ENCODE data around the gene ALOX12B. TPM values are rescaled to one million over a fixed set of nuclear protein-coding genes. Genes with fewer than 3 reads are reported as not detected.
A peak's percentile ranks its signal among the peaks of the same experiment; 100 is the strongest.
"Not testable (repeated sequence)": the region's sequence is repeated elsewhere in the genome, so short reads cannot be mapped to it uniquely, and the experiment has no call there.

The ALOX12B gene
- total RNA-seq, 1 donor, result not detected

GRCh38 chr17:8084250-8084649 lies 3.3 kb downstream of the ALOX12B start:
- DNase-seq (ENCODE audit: low read depth), result no peak
- no peak overlapping the region for H3K4me3 ChIP-seq (ENCODE audit: low read depth, low read length)
- TF ChIP-seq CTCF (IDR thresholded peaks at IDR 0.05; ENCODE audit: insufficient read depth, low read length), result no peak

- TF ChIP-seq CTCF (IDR thresholded peaks at IDR 0.05; ENCODE audit: insufficient read depth, low read length), result no peak
- DNase-seq (ENCODE audit: low read depth), result no peak
- H3K4me3 ChIP-seq (ENCODE audit: low read depth, low read length), result no peak overlapping the region
These were observed 5.2 kb downstream of the ALOX12B start for GRCh38 chr17:8082292-8082691.

- TF ChIP-seq CTCF (IDR thresholded peaks at IDR 0.05; ENCODE audit: insufficient read depth, low read length), result no peak
- no peak overlapping the region for H3K4me3 ChIP-seq (ENCODE audit: low read depth, low read length)
- DNase-seq (ENCODE audit: low read depth), result no peak
These were observed 5.6 kb downstream of the ALOX12B start for GRCh38 chr17:8081876-8082275.

GRCh38 chr17:8080799-8081219 lies 6.7 kb downstream of the ALOX12B start:
- H3K4me3 ChIP-seq (ENCODE audit: low read depth, low read length), result no peak overlapping the region
- no peak for TF ChIP-seq CTCF (IDR thresholded peaks at IDR 0.05; ENCODE audit: insufficient read depth, low read length)
- DNase-seq (ENCODE audit: low read depth), result no peak

- DNase-seq (ENCODE audit: low read depth), result peak; percentile 9
- no peak for TF ChIP-seq CTCF (IDR thresholded peaks at IDR 0.05; ENCODE audit: insufficient read depth, low read length)
- no peak overlapping the region for H3K4me3 ChIP-seq (ENCODE audit: low read depth, low read length)
These were observed 7.2 kb downstream of the ALOX12B start for GRCh38 chr17:8080208-8080798.

GRCh38 chr17:8079291-8080207 lies 8.0 kb downstream of the ALOX12B start:
- DNase-seq (ENCODE audit: low read depth), result peak; percentile 37
- peak overlapping the region; percentile 51 for H3K4me3 ChIP-seq (ENCODE audit: low read depth, low read length)
- peak; percentile 81 for TF ChIP-seq CTCF (IDR thresholded peaks at IDR 0.05; ENCODE audit: insufficient read depth, low read length)

GRCh38 chr17:8077939-8078338 lies 9.6 kb downstream of the ALOX12B start:
- not testable (repeated sequence) for H3K4me3 ChIP-seq (ENCODE audit: low read depth, low read length); DNase-seq (ENCODE audit: low read depth)
